HepG2 (cell line): ENCODE data around the gene CDK3. TPM values are rescaled to one million over a fixed set of nuclear protein-coding genes. Genes with fewer than 3 reads are reported as not detected.
A peak's percentile ranks its signal among the peaks of the same experiment; 100 is the strongest.

ENCODE experiments used
- CBFB ChIP-seq: sonication (generic); formaldehyde crosslinking; IDR thresholded peaks from 2 replicates; pipeline ENCODE4 v1.4.0; 2020; ENCODE audit warnings: missing genetic modification reagents
- FOSL1 ChIP-seq: sonication (generic); formaldehyde crosslinking; IDR thresholded peaks from 2 replicates; pipeline ENCODE4 v1.9.0; 2021; ENCODE audit warnings: missing genetic modification reagents, borderline replicate concordance
- GATA4 ChIP-seq: sonication (generic); IDR thresholded peaks from 2 replicates; pipeline ENCODE4 v1.6.1; 2016; ENCODE audit warnings: antibody characterized with exemption, low read depth, borderline replicate concordance
- KDM2A ChIP-seq: sonication (generic); formaldehyde crosslinking; IDR thresholded peaks from 2 replicates; pipeline ENCODE4 v1.4.0; 2020; ENCODE audit warnings: low read depth, missing genetic modification reagents, borderline replicate concordance
- KIAA2018 ChIP-seq: sonication (generic); formaldehyde crosslinking; IDR thresholded peaks from 2 replicates; pipeline ENCODE4 v1.5.0; 2020; ENCODE audit warnings: mild to moderate bottlenecking, missing genetic modification reagents, borderline replicate concordance
- KLF16 ChIP-seq, 2 experiments: sonication (generic) in 1 of 2; formaldehyde crosslinking in 1 of 2; IDR thresholded peaks; 2 replicates each; pipeline versions ENCODE4 v1.6.1 to v1.8.0; 2016 to 2023; ENCODE audit warnings: missing genetic modification reagents in 2 of 2, missing compliant biosample characterization in 1 of 2
- RELA ChIP-seq: sonication (generic); formaldehyde crosslinking; IDR thresholded peaks from 2 replicates; pipeline ENCODE4 v1.4.0; 2020; ENCODE audit warnings: missing genetic modification reagents
- RXRA ChIP-seq: sonication (generic); formaldehyde crosslinking; IDR thresholded peaks from 2 replicates; pipeline ENCODE4 v1.5.1; 2020; ENCODE audit warnings: missing genetic modification reagents
- SMAD3 ChIP-seq: sonication (generic); formaldehyde crosslinking; IDR thresholded peaks from 2 replicates; pipeline ENCODE4 v1.4.0; 2020; ENCODE audit warnings: missing genetic modification reagents
- SSRP1 ChIP-seq: IDR thresholded peaks from 2 replicates; pipeline ENCODE4 v1.6.1; 2016; ENCODE audit warnings: control low read depth
- TARDBP ChIP-seq: sonication (generic); formaldehyde crosslinking; IDR thresholded peaks from 2 replicates; pipeline ENCODE4 v1.8.0; 2022; ENCODE audit warnings: mild to moderate bottlenecking, missing genetic modification reagents
- TBL1XR1 ChIP-seq: fragments of 150-350 bp; IDR thresholded peaks from 2 replicates; pipeline ENCODE4 v1.6.1; 2014; ENCODE audit warnings: borderline replicate concordance, low read length; ENCODE audit not compliant: partially characterized antibody
- ZFP62 ChIP-seq: sonication (generic); formaldehyde crosslinking; IDR thresholded peaks from 2 replicates; pipeline ENCODE4 v1.4.0; 2020; ENCODE audit warnings: missing genetic modification reagents
- ZNF260 ChIP-seq: sonication (generic); formaldehyde crosslinking; IDR thresholded peaks from 2 replicates; pipeline ENCODE4 v1.4.0; 2020; ENCODE audit warnings: missing genetic modification reagents, low read depth, mild to moderate bottlenecking, borderline replicate concordance
- ZNF367 ChIP-seq: sonication (generic); formaldehyde crosslinking; IDR thresholded peaks from 2 replicates; pipeline ENCODE4 v1.4.0; 2020; ENCODE audit warnings: missing genetic modification reagents, borderline replicate concordance
- ZNF468 ChIP-seq: sonication (generic); formaldehyde crosslinking; IDR thresholded peaks from 2 replicates; pipeline ENCODE4 v1.8.0; 2022; ENCODE audit warnings: mild to moderate bottlenecking, moderate library complexity, missing genetic modification reagents
- ZNF687 ChIP-seq: sonication (generic); formaldehyde crosslinking; IDR thresholded peaks from 2 replicates; pipeline ENCODE4 v1.5.1; 2020; ENCODE audit warnings: mild to moderate bottlenecking, missing genetic modification reagents, moderate library complexity
- ZNF747 ChIP-seq: sonication (generic); formaldehyde crosslinking; IDR thresholded peaks from 2 replicates; pipeline ENCODE4 v1.8.1; 2023; ENCODE audit warnings: missing genetic modification reagents, mild to moderate bottlenecking, borderline replicate concordance
- polyA plus RNA-seq, 8 experiments: library from polyadenylated mRNA; depleted of rRNA in 3 of 8; stranded (reverse) in 7 of 8; unstranded in 1 of 8; fragments of >200 nt; fragmentation: Illumina TruSeq in 4 of 8; extraction: Trizol in 4 of 8; gene quantifications; 2 replicates each; pipeline versions ENCODE4 v1.2.1 to v1.2.3, GENCODE V29; 2011 to 2016; ENCODE audit warnings: low read depth in 4 of 8, missing spikeins in 1 of 8, mixed read lengths in 1 of 8; ENCODE audit not compliant: insufficient read depth in 1 of 8
- total RNA-seq, 5 experiments: library from RNA; depleted of rRNA; stranded (reverse); fragments of >200 nt; fragmentation: Illumina TruSeq; extraction: Trizol; gene quantifications; 2 replicates each; pipeline ENCODE4 v1.2.3, GENCODE V29; 2016; ENCODE audit warnings: low read depth in 1 of 5

The CDK3 gene
- total and polyA plus RNA-seq, 2 of the 13 experiments (the other 11 are each of a cell fraction or from before 2014, with no cell fraction given): 5.8 to 11.4 TPM

- TF ChIP-seq KIAA2018 (no peak), FOSL1 (CRISPR knock-in tag) (no peak), ZNF747 (CRISPR knock-in tag) (peak; percentile 27; the same call in 1 of the 2 replicates), CBFB (no peak), ZNF260 (no peak), RELA (CRISPR knock-in tag) (peak; percentile 59; the same call in 1 of the 2 replicates), ZNF687 (CRISPR knock-in tag) (peak; percentile 92), TARDBP (CRISPR knock-in tag) (peak; percentile 67; the same call in 1 of the 2 replicates), KLF16 (CRISPR knock-in tag; IDR thresholded peaks at IDR 0.05) (peak in 1 of 2 experiments; percentile 49; a peak in 1 of 4 replicates), SSRP1 (CRISPR knock-in tag) (no peak), RXRA (CRISPR knock-in tag) (no peak), ZNF367 (no peak), ZNF468 (CRISPR knock-in tag) (no peak), TBL1XR1 (no peak), SMAD3 (no peak), ZFP62 (CRISPR knock-in tag) (no peak), GATA4 (peak; percentile 61; the same call in 1 of the 2 replicates), KDM2A (no peak; the same call in 1 of the 2 replicates)
Measured at GRCh38 chr17:76027159-76027839, 26.6 kb downstream of the CDK3 start, which contains the start of gene EVPL (continued).
